GM12874 (cell line): ENCODE data around the gene ANKRD52.

Source experiments
- TF ChIP-seq, protein P1 (sequence below): IDR thresholded peaks from 2 replicates; pipeline ENCODE4 v1.5.1; 2011; ENCODE audit warnings: low read depth, mild to moderate bottlenecking, control low read depth, low read length, moderate library complexity; ENCODE audit not compliant: insufficient read depth

Gene ANKRD52

DNA sequence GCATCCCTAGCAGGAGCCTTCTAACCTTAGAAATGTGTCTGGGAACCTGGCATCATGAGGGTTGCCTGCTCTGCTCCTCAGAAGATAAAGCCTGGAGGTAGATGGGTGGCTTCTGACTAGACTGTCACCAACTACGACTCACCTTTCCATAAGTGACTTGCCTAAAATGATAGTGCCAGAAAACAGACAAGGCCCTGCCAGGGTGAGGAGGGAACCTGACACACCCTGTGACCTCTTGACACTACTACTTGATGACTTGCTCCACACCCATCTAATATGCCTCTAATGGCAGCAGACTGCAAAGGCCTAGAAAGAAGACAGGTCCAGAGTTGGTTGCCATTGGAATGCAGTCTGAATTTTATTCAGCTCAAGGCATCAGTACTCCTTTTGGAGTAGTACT lies 45.8 kb downstream of the ANKRD52 start:
- TF ChIP-seq, protein P1, sequence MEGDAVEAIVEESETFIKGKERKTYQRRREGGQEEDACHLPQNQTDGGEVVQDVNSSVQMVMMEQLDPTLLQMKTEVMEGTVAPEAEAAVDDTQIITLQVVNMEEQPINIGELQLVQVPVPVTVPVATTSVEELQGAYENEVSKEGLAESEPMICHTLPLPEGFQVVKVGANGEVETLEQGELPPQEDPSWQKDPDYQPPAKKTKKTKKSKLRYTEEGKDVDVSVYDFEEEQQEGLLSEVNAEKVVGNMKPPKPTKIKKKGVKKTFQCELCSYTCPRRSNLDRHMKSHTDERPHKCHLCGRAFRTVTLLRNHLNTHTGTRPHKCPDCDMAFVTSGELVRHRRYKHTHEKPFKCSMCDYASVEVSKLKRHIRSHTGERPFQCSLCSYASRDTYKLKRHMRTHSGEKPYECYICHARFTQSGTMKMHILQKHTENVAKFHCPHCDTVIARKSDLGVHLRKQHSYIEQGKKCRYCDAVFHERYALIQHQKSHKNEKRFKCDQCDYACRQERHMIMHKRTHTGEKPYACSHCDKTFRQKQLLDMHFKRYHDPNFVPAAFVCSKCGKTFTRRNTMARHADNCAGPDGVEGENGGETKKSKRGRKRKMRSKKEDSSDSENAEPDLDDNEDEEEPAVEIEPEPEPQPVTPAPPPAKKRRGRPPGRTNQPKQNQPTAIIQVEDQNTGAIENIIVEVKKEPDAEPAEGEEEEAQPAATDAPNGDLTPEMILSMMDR: no peak

DNA sequence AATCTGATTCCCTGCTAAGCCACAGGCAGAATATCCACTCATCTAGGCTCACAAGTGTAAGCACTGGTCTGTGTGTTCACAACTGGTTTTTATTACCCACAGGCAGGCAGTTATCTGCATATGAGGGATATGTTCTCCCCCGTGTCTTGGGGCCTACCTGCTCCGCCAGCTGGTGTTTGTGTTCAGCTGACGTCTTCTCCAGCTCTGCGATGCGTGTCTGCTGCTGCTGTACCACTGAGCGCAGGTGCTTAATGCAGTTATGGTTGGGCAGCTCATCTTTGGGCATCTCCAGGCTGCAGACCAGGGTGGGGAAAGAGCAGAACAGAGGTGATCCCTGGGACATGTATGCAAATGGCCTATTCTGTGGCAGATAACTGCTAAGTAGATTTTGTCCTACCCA lies 50.2 kb downstream of the ANKRD52 start:
- TF ChIP-seq, protein P1: no peak

DNA sequence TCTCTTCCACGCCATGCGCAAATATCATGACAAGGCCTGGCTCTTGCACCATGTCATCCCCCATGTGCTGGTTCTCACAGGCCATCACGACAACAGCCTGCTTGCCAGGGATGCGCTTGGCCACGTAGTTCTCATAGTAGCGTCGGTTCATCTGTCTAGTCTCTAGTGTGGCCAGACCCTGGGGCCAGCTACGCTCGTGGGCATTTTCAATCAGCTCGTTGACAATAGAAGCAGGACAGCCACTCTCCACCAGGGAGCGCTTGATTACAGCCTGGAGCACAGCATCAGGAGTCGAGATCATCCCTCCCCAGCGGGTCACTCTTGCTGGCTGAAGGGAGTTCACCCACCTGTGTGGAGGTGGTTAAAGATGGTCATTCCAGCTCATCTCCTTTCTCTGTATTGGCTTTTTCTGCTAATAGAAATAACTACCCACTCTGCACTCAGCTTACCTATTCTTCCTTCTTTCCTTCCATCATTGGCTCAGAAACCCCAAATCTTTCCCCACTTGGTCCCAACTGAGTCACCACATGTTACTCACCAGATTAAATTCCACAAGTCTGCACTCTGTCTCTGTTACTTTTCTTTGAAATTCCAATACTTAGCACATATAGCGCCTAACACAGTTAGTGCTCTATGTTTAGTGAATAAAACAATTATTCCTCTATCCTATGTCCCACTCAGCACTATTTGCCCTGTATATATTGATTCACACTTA lies 51.6 kb downstream of the ANKRD52 start:
- TF ChIP-seq, protein P1: peak; percentile 61

GRCh38 chr12:56205445-56205844 lies 52.7 kb downstream of the ANKRD52 start:
- TF ChIP-seq, protein P1: 0 out of 2 replicates have a peak, but pooled peaks have one; percentile 15

DNA sequence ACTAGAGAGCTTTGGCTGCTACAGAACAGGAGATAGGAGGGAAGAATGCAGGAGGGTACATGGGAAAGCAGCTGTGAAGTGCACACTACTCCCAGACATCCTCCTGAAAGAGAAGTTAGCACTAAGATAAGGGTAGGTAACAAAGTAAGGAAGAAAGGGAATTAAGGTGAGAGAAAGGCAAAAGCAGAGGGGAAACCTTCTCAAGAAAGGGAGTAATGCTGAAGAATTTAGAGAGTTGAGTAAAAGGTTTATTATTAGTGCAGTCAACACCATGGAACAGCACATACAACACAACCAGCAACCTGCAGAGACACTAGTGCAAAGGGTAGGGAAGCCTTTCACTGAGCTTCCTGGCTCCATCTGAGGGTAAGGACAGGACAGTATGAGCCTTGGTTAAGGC lies 53.9 kb downstream of the ANKRD52 start:
- TF ChIP-seq, protein P1: no peak

GRCh38 chr12:56202838-56203237 lies 55.3 kb downstream of the ANKRD52 start:
- TF ChIP-seq, protein P1: no peak

- TF ChIP-seq, protein P1: no peak
Observed at GRCh38 chr12:56202366-56202765, 55.8 kb downstream of the ANKRD52 start.
